ENCODE results near the gene RMP24.
"Not testable (repeated sequence)": the region's sequence is repeated elsewhere in the genome, so short reads cannot be mapped to it uniquely, and the experiment has no call there.

The RMP24 gene

GRCh38 chr18:35953688-35954087 is 18.8 kb upstream of the RMP24 start:
- Histone ChIP-seq H3K36me3 (no peaks in the 10 kb centered on the region), H3K4me1 (peaks cover 4 to 9% (median 7%) of the 10 kb centered on the region in 4 donors), H3K4me3 (no peak overlapping the region), H3K27me3 (no peaks in the 10 kb centered on the region), H3K9me3 (no peaks in the 10 kb centered on the region), H3K27ac (no peak overlapping the region)
- 76 to 78% methylated on average over 1 of the region's 1 CpG for WGBS, 2 donors
- DNase-seq (no peak), ATAC-seq (ENCODE audit: low FRiP score in 2 of 2) (no peak)
- TF ChIP-seq EP300 (IDR thresholded peaks at IDR 0.05) (no peak), POLR2AphosphoS5 (IDR thresholded peaks at IDR 0.05) (no peak), CTCF (IDR thresholded peaks at IDR 0.05) (no peak), POLR2A (IDR thresholded peaks at IDR 0.05) (no peak)

- no peaks in the 10 kb centered on the region for H3K27me3 ChIP-seq
- peaks cover 0 to 5% (median 0%) of the 10 kb centered on the region in 4 donors for H3K9me3 ChIP-seq
- ATAC-seq (ENCODE audit: low FRiP score in 2 of 2) (no peak), DNase-seq (no peak)
- TF ChIP-seq POLR2A (IDR thresholded peaks at IDR 0.05) (no peak), EP300 (IDR thresholded peaks at IDR 0.05) (no peak), POLR2AphosphoS5 (IDR thresholded peaks at IDR 0.05) (no peak), CTCF (IDR thresholded peaks at IDR 0.05) (no peak)
- no peaks in the 10 kb centered on the region for H3K4me1 ChIP-seq
- H3K27ac ChIP-seq: no peak overlapping the region
- 88% methylated on average over 3 of the region's 3 CpGs for WGBS, 2 donors
- H3K36me3 ChIP-seq: no peaks in the 10 kb centered on the region
- H3K4me3 ChIP-seq: no peak overlapping the region
Observed at GRCh38 chr18:35956226-35956625, 16.3 kb upstream of the RMP24 start.

GRCh38 chr18:35962320-35962719 is 10.2 kb upstream of the RMP24 start:
- Histone ChIP-seq H3K27me3 (no peaks in the 10 kb centered on the region), H3K4me3 (no peak overlapping the region), H3K27ac (no peak overlapping the region), H3K9me3 (peaks cover 0 to 5% (median 0%) of the 10 kb centered on the region in 4 donors), H3K4me1 (no peaks in the 10 kb centered on the region), H3K36me3 (no peaks in the 10 kb centered on the region)
- WGBS, 2 donors: 92 to 100% methylated on average over 2 of the region's 2 CpGs
- DNase-seq (no peak), ATAC-seq (ENCODE audit: low FRiP score in 2 of 2) (no peak)
- TF ChIP-seq CTCF (IDR thresholded peaks at IDR 0.05) (no peak), POLR2A (IDR thresholded peaks at IDR 0.05) (no peak), EP300 (IDR thresholded peaks at IDR 0.05) (no peak), POLR2AphosphoS5 (IDR thresholded peaks at IDR 0.05) (no peak)

- no peak for TF ChIP-seq POLR2AphosphoS5 (IDR thresholded peaks at IDR 0.05)
- no peak for TF ChIP-seq CTCF (IDR thresholded peaks at IDR 0.05)
- no peak for TF ChIP-seq EP300 (IDR thresholded peaks at IDR 0.05)
- TF ChIP-seq POLR2A (IDR thresholded peaks at IDR 0.05): no peak
- no peak overlapping the region for H3K27ac ChIP-seq
- no peak for DNase-seq
- H3K27me3 ChIP-seq: no peaks in the 10 kb centered on the region
- H3K4me3 ChIP-seq: no peak overlapping the region
- no peaks in the 10 kb centered on the region for H3K36me3 ChIP-seq
- H3K4me1 ChIP-seq: no peaks in the 10 kb centered on the region
- no peak for ATAC-seq (ENCODE audit: low FRiP score in 2 of 2)
- peaks cover 0 to 5% (median 0%) of the 10 kb centered on the region in 4 donors for H3K9me3 ChIP-seq
Observed at GRCh38 chr18:35964319-35964718, 8.2 kb upstream of the RMP24 start.

GRCh38 chr18:35967866-35968265 is 4.6 kb upstream of the RMP24 start:
- H3K4me3 ChIP-seq; H3K4me1 ChIP-seq; H3K36me3 ChIP-seq; H3K9me3 ChIP-seq; DNase-seq; H3K27ac ChIP-seq; H3K27me3 ChIP-seq; ATAC-seq (ENCODE audit: low FRiP score in 2 of 2): not testable (repeated sequence)
- WGBS, 2 donors: 84 to 91% methylated on average over 4 of the region's 4 CpGs
